NOMO-1 treated with dmso at 0.1 percent for 144 hours (cell line): ENCODE results near the gene KCNF1.

ENCODE experiments used
- DNase-seq: peaks from one replicate; lab custom pipeline; 2025; ENCODE audit not compliant: unreplicated experiment; lab: John Stamatoyannopoulos, UW

KCNF1 gene, protein sequence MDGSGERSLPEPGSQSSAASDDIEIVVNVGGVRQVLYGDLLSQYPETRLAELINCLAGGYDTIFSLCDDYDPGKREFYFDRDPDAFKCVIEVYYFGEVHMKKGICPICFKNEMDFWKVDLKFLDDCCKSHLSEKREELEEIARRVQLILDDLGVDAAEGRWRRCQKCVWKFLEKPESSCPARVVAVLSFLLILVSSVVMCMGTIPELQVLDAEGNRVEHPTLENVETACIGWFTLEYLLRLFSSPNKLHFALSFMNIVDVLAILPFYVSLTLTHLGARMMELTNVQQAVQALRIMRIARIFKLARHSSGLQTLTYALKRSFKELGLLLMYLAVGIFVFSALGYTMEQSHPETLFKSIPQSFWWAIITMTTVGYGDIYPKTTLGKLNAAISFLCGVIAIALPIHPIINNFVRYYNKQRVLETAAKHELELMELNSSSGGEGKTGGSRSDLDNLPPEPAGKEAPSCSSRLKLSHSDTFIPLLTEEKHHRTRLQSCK

GRCh38 chr2:10911291-10912075 lies at the start of gene KCNF1:
KCNF1 (plus strand) TSS chr2:10911934; CDS start chr2:10912427, 493 bp downstream.
- DNase-seq = peak; percentile 60

DNA sequence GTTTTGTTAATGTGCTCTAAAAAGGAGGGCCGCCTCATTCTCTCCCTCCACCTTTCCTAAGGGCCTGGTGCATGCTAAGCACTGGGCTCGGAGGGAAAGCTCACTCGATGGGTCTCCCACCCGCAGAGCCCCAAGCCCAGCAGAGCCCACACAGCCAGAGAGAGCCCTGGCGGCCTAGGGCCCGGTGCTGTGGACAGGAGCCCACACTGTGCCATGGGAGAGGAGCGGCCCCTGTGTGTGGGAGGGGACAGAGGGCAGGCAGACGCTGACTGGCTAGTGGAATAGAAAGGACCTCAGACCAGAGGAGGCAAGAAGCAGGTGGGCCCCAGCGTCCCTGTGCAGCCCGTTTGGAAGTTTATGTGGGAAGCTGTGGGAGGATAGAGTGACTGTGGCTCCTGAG lies 49.4 kb upstream of the KCNF1 start:
- DNase-seq = no peak

DNA sequence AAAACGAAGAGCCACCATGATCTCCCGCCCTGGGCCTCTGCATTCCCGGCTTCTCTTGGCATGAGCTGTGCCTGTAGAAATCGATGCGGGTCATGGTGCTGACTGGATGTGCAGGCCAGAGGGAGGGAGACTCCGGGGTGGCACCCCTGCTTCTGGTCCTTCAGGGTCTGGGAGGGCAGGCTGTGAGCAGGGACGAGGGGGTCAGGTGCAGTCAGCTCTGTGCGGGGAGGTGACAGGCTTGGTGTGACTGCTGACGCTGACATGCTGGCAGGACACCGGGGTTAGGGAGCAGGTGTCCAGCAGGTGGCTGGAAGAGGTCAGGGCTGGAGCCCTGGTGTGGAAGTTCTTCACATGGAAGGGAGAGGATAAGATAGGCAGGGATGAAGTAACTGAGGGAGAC lies 48.7 kb upstream of the KCNF1 start:
- no peak for DNase-seq

DNA sequence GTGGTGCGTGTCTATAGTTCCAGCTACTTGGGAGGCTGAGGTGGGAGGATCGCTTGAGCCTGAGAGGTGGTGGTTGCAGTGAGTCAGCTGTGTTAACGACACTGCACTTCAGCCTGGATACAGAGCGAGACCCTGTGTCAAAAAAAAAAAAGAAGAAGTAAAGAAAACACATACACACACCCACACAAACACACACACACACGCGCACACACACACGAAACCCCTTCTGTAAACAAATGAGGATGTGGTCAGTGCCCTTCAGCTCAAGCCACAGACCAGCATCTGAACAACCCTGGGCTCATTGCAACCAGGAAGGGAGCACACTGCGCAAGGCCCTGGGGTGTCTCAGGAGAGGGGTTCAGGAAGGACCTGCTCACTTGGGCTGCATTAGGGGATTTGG lies 47.9 kb upstream of the KCNF1 start:
- DNase-seq = peak; percentile 84

- no peak for DNase-seq
Measured at GRCh38 chr2:10864251-10864650, 47.5 kb upstream of the KCNF1 start.

DNA sequence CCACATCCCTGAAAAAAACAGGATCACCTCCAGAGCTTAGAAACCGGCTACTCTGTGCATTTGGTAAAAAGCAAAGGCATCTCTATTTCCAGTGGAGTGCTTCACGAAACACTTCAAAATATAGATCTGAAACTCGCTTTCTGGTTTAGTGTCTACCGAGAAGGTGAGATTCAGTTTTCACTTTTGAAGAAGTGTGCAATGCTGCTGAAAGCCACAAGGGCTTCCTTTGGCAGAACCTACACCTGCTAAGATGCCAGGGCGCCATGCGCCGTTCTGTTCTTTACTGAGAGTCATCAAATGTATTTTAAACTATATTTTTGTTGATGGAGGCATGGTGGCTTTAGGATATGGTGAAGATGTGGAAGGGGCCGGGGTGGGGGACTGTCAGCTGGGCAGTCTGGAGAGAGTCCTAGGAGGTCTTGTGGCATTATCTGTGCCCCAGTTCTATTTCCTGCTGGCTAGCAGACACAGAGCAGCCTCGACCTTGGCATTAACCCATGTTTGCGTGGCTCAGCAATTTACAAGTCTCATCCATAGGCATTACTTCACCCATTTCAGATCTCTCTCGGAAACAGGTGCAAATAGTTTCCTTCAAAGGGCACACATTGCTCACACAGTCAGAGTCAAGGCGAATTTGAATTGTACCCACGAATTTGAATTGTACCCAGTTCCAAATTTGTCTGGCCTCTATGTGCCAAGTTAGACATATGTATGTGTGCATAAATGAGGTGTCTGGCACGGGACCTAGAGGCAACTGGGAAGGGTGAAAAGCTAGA lies 46.7 kb upstream of the KCNF1 start:
- DNase-seq = no peak

DNA sequence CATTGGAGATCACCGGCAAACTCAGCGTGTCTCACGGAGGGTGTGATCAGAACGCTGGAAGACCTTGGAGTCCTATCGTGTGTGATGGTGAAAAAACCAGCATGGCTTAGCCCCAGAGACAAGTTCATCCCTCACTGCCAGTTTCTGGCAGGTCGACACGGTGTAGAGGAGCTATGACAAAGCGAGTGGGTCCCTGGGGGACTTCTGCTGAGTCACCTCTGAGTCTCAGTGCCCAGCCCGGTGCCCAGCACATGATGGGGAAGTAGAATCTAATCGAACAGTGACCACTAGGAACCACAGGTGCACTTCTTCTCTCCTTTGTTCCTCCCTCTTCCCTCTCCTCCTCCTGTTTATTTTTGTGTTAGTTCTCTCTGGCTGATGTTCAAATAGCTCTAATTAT lies 45.9 kb upstream of the KCNF1 start:
- DNase-seq = no peak

DNA sequence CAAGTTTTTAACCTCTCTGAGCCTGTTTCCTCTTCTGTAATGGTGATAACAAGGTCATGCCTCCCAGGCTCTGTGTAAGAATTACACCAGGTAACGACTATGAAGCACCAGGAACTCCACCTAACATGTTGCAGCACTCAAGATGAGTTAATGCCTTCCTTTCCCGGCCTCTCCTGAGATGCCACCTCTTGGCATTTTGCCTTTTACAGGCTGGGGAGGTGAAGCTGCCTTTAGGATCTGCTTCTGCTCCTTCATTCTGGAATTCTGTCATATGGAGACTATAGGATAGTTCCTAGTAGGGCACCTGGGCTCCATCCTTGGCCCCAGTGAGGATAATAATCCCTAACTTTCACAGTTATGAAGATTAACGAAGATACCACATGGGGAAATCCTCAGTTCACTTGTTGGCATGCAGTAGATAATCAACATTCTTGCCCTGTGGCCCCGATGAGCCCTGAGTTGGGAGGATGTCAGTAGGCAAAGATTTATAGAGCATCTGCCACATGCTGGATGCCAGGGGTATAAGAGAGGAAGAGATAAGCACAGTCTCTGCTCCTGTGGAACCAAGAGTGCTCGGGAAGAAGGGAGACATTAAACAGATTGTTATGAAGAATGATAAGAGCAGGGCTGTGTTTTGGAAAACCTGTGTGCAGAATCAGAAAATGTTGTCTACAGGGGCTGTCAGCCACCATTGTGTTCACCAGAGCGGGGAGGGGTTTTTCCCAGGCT lies 43.9 kb upstream of the KCNF1 start:
- no peak for DNase-seq

GRCh38 chr2:10868465-10869314 lies 43.0 kb upstream of the KCNF1 start:
- DNase-seq = no peak

- no peak for DNase-seq
Measured at GRCh38 chr2:10871978-10872377, 39.8 kb upstream of the KCNF1 start.

- no peak for DNase-seq
Measured at GRCh38 chr2:10873171-10873570, 38.6 kb upstream of the KCNF1 start.

DNA sequence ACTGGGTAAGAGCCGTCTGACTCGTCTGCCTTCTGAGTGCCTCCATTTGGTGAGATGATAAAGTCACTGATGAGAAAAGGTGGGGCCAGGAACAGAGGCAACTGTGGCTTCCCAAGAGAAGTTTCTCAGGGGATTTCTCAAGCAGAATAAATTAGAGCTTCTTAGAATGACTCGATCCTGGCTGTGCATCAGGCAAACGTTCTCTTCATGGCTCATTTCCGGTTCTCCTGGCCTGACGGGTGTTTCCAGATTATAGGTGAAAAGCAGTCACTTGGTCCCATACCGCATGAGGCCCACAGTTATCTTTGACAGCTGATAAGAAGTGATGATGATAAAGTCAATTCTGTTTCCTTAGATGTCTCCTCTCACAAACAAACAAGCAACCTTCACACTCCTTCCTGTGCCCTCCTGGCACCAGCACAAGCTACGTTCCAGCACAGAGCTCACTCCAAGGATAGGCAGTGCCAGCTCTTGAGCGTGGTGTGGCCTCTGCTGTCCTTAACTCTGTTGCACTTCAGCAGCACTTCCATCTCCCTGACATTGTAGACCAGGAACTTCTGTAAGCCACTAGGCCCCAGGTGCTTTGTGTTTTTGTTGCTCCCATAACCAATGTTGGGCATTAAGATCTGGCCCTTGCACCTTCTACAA lies 37.8 kb upstream of the KCNF1 start:
- DNase-seq = no peak

DNA sequence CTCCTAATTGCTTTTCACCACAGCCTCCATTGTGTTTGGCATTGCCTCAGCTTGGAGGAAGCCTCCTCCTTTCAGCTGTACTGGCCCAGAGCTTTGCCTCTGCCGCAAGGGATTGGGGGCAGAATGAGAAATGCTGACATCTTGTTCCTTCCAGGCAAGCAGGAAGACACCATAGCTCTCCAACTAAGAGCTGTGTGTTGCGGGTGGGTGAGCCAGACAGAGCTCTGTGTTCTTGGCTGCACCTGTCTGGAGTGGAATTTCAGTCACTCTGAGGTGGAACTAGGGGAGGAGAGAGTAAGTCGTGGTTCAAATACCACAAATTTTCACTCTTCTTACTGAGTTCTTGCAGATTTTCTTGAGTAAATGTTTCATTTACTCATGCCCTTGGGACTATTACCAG lies 36.6 kb upstream of the KCNF1 start:
- DNase-seq = no peak

GRCh38 chr2:10876394-10876793 lies 35.3 kb upstream of the KCNF1 start:
- DNase-seq = peak; percentile 81

DNA sequence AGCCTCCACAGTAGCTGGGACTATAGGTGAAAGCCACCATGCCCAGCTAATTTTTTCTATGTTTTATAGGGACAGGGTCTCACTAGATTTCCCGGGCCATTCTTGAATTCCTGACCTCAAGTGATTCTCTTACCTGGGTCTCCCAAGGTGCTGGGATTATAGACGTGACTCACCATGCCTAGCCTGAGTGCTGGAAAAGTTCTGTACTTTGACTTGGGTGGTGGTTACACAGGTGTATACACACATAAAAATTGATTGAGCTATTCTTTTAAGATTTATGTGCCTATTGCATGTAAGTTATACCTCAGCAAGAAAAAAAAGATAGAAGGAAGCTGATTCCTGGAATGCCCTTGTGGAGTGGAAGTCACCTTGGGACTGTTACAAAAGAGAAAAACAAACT lies 34.8 kb upstream of the KCNF1 start:
- DNase-seq = no peak

DNA sequence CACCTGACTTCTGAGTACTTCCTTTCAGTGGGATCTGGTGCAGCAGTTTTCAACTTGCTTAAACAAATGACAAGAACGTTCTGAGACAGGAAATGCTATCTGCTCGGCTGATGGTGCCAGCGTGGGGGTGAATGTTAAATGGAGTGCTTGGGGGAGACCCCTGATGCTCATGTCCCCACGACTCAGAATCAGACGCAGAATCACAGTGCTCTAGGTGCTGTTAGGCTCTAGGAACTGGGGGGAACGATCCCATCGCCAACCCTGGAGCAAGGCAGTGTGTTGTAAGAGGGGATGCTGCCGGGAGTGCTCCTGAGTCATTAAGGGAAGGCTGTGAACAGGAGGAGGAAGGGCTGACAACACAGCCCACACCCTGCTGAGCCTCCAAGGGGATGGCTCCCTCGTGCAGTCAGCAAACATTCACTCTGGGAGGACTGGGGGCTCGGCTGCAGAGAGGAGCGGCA lies 34.1 kb upstream of the KCNF1 start:
- no peak for DNase-seq

- no peak for DNase-seq
Measured at GRCh38 chr2:10878268-10878915, 33.3 kb upstream of the KCNF1 start.

- DNase-seq = no peak
Measured at GRCh38 chr2:10879159-10879558, 32.6 kb upstream of the KCNF1 start.
